NCI-H510A (cell line): Measurements from ENCODE around the gene ERFL.

Experiments used
- DNase-seq: peaks from one replicate; lab custom pipeline; 2025; lab: John Stamatoyannopoulos, UW

ERFL gene

DNA sequence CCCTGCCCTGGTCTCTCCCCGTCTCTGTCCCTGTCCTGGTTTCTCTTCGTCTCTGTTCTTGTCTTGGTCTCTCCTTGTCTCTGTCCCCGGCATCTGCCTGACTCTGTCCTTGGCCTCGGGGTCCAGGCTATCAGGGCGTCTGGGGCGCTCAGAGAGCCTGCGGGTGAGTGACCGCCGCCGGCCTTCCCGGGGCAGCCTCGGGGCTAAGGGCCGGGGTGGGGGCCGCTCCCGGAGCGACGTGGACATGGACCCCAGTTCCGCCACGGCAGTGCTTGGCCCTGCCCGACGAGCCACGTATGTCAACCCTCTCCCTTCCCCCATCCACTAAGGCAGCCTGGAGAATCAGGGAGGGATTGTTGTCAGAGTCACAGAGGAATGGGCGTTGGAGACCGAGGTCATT lies 30.4 kb downstream of the ERFL start:
- DNase-seq = no peak

DNA sequence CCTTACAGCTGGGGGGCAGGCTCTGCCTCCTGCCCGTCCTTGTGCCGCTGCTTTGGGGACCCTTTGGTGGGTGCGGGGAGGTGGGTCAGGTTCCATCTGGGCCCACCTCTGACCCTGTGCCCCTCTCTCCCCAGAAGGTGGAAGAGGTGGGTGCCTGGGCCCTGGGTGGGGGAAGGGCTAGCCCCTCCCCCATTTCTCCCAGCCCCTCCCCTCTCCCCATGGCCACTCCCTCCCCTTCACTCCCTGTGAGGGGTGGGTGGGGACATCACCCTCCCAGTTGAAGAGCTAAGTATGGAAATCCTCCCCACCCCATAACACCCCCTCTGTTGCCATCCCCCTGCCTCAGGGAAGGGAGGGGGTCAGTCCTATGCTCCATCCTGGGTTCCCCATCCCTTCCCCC lies 31.1 kb downstream of the ERFL start:
- DNase-seq = no peak

DNA sequence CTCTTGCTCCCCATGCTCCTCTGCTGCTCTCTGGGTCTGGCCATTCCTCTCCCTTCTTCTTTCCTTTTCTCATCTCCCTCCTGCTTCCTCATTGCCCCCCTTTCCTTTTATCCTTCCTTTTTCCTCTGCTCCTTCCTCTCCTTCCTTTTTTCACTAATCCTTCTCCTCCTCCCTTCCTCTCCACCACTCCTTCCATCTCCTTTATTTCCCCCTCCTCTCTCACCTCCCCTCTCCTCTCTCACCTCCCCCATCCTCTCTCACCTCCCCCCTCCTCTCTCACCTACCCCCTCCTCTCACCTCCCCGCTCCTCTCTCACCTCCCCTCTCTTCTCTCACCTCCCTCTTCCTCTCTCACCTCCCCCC lies 31.7 kb downstream of the ERFL start:
- no peak for DNase-seq

DNA sequence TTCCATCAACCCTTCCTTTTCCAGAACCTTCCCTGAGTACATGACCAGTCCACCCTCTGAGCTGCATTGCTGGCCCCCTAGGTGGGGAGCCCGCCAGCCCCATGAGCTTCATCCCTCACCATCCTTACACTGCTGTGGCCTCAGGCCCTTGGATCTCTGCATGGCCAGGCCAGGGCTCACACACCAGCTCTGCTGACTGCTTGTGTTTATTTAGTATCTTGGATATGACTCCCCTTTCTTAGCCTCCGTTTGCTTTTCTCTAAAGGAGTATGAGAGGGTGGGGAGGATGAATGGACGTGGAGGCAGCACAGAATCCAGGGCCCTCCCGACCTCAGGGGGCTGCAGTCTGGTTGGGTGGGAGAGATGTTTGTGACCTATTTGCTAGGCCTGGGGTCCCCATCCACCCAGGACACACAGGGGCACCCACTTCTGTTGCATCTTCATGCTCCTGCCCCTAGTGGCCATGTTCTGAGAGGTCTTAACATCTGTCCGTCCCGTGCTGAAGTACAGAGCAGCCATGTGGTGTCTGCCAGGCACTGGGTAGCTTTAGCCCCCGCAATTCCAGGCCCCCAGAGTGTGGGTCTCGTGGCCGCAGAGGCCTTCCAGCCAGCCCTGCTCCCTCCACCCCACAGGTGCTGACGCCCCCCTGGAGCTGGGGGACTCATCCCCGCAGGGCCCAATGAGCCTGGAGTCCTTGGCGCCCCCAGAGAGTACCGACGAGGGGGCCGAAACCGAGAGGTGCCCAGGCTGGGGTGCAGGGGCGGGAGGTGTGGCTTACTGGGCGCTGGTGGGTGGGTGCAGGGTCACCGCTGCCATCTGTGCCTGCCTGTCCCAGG lies 32.3 kb downstream of the ERFL start:
- DNase-seq = no peak

DNA sequence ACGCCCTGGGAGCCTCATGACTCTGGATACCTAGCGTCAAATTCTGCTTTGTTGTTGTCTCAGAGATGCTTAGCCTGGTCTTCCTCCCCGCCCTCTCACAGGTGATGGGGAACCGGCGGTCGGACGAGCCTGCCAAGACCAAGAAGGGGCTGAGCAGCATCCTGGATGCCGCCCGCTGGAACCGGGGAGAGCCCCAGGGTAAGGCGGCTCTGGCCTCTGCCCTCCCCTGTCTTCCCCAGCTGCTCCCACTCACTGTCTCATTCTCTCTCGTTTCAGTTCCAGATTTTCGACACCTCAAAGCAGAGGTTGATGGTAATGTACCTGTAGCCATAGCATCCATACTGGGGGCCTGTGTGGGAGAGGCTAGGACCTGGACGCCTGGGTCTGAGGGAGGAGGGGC lies 33.9 kb downstream of the ERFL start:
- no peak for DNase-seq

DNA sequence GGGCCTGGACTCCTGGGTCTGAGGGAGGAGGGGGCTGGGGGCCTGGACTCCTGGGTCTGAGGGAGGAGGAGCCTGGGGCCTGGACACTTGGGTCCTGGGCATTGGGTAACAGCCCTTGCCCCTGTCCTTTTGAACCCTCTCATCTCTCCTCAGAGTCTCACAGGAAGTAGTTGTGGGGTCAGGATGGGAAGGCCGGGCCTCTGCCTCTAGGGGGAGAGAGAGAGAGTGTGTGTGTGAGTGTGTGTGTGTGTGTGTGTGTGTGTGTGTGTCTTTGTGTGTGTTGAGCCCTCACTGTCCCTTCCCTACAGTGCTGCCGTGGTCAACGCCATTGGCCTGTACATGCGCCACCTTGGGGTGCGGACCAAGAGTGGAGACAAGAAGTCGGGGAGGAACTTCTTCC lies 34.4 kb downstream of the ERFL start:
- no peak for DNase-seq

DNA sequence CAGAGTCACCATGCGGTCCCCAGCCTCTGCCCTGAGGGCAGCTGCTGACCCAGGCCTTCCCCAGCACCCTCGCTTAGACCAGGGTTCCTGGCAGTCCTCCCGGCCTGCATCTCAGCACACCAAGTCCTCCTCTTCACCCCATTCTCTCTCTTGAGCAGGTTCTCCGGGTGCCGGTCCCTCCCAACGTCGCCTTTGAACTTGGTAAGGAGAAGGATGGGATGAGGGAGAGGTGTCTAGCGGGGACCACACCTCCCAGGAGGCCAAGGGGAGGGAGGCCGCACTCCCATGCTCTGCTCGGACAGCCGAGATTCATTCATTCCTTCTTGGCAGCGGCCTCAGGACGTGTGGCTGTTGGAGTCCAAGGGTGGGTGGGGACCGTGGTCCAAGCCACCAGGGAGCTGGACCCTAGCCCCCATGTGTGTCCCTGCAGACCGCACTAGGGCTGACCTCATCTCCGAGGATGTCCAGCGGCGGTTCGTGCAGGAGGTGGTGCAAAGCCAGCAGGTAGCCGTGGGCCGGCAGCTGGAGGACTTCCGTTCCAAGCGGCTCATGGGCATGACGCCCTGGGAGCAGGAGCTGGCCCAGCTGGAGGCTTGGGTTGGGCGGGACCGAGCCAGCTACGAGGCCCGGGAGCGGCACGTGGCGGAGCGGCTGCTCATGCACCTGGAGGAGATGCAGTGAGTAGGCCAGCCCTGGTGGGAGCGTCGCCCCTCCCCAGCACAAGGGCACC lies 35.9 kb downstream of the ERFL start:
- no peak for DNase-seq

DNA sequence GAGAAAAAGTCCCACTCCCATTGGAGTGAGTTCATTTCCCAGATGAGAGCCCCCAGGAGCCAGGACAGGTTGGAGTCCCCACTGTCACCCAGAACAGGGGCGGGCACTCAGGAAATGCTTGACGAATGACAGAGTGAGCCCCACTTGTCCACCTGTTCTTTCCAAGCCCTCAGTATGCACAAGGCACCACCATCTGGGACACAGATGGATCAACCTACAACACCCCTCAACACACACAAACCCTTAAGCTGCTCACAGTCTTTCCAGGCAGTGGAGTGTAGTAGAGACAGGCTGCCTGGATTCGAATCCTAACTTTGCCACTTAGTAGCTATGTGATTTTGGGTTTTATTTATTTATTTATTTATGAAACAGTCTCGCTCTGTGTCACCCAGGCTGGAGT lies 37.3 kb downstream of the ERFL start:
- DNase-seq = no peak

DNA sequence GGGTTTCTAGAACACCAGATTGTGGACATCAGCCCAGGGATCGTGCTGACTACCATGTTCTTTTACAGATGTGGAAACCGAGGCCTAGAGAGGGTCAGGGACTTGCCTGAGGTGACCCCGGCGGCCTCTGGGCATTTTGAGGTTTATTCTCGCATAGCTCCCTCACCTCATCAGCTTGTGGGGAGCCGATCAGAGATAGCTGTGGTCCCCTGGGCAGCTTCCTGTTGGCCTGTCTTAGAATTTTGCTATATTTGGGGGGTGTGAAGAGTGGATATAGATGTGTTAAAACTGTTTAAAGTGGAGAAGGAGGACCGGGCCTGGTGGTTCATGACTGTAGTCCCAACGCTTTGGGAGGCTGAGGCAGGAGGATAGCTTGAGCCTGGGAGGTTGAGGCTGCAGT lies 38.4 kb downstream of the ERFL start:
- no peak for DNase-seq

DNA sequence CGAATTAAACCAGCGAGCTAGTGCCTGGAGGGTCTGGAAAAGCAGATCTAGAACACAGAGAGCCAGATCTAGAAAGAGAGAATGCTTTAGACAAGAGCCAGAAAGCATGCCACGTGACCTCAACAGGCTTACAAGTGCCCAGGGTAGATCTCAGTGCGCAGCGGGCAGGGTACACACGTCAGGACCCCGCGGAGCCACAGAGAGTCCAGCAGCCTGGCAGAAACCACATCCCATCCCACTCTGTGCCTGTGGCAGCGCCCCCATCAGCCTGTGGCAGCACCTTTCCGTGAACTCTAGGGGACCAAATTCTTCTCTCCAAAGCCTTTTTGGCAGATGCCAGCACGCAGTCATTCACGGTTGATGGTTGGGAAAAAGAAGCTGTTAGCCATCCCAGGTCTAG lies 39.3 kb downstream of the ERFL start:
- DNase-seq = no peak

DNA sequence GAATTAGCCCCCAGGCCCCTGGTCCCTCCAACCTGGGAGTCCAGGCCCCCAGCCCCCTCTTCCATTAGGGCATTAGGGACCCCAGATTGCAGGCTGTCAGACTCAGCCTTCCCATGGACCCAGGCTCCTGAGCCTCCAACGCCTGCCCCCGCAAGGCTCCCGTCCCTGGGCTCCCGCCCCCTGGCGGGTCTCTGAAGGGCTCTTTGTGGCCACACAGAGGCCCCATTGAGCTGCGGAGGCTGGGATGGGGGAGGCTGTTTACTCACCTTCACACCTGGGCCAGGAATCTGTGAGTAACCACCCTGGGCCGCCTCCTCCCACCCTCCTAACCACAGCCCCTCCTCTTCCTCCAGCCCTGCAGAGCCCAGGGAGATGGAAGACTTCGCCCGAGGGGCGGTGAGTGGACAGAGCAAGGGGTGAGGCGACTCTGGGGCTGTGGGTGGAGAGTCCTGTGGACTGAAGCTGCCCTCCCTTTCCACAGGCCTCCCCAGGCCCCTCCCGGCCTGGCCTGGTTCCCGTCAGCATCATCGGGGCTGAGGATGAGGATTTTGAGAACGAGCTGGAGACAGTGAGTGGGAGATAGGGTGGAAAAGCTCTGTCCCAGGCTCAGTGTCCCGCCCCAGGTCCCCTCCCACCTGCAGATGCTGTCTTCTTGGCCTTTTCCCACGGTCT lies 40.4 kb downstream of the ERFL start:
- DNase-seq = peak; percentile 92

DNA sequence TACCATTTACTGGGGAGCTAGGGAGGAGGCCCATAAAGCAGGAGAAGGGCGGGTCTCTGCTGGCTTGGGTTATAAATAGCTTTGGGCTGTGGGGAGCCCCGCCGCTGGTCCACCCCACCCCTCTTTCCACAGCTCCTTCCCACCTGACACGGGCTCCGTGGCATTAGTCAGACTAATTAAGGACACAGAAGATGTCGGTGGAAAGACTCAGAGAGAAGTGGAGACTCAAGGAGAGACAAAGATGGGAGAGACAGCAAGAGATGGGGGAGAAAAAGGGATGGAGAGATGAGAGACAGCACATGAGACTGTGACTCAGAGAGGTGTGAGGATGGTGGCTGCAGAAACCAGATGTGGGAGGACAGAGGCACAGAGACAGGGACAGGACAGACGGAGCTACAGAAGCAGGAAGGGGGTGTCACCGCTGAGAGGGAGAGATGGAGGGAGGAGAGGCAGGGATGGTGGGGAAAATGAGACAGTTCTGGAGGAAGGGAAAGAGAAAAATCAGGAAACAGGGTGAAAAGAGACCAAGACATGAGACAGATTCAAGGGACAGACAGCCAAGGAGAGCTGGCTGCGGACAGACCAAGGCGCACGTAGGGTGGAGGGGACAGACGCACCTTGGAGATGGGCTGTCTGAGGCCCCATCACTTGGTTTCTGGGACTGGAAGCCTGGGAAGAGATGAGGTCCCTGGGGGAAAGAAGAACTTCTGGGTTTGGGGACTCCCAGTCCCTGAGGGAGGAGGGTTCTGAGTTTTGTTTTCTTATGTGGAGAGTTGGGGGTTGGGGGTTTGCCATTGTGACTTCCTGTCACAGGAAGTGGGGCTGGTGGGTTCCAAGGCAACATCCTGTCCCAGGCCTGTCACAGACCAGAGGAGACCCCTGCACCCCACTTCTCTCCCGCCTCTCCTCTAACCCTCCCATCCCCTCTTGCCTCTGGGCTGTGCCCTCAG lies 41.2 kb downstream of the ERFL start:
- no peak for DNase-seq

DNA sequence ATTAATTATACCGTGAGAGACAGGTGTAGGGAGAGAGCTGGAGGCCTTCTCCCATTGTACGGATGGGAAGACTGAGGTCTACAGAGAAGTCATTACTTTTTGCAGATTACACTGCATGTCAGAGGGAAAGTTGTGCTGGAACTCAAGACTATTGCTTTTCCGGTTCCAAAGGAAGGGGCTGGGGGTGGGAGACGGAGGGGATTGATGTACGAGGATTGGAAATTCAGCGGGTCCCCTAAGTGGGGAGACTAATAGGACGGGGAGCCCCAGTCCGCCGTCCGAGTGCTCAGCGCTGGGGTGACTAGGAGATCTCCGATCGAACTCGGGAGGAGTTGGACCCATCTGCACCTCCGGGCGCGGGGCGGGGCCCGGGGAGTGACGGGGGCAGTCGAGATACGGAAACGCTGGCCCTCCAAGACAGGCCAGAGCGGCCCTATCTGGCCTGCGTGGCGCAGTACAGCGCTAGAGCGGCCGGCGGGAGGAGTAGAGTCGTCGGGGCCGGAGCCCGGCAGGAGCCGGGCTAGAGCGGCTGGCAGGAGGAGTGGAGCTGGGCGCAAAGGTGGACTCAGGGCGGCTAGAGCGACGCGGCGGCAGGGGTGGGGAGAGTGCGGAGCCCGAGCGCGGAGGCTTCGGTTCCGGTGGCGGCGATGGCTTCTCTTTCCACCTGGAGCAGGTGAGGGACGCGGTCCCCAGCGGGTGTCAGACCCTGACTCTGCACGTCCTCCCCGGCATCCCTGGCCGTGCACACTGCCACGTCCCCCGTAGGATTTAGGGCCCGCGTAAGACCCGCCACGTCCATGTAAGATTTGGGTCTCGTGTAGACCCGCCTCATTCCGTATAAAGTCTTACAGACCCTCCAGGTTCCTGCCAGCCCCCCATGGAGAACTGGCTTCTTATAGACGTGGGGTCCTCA lies 44.2 kb downstream of the ERFL start:
- DNase-seq = peak; percentile 98

DNA sequence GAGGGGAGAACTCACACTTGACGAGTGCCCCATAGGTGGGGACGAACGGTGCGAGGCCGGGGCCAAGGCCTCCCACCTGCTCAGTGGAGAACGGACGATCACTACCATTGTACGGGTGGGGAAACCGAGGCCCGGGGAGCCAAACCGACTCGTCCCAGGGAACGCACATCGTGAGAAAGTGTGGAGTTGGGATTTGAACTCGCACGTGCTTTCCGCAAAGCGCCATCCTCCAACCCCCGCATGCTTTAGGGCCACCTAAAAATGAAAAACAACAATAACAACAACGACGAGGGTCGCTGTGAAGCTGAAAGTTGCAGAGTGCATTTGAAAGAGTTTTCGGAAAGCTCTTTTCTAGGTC lies 44.8 kb downstream of the ERFL start:
- no peak for DNase-seq

DNA sequence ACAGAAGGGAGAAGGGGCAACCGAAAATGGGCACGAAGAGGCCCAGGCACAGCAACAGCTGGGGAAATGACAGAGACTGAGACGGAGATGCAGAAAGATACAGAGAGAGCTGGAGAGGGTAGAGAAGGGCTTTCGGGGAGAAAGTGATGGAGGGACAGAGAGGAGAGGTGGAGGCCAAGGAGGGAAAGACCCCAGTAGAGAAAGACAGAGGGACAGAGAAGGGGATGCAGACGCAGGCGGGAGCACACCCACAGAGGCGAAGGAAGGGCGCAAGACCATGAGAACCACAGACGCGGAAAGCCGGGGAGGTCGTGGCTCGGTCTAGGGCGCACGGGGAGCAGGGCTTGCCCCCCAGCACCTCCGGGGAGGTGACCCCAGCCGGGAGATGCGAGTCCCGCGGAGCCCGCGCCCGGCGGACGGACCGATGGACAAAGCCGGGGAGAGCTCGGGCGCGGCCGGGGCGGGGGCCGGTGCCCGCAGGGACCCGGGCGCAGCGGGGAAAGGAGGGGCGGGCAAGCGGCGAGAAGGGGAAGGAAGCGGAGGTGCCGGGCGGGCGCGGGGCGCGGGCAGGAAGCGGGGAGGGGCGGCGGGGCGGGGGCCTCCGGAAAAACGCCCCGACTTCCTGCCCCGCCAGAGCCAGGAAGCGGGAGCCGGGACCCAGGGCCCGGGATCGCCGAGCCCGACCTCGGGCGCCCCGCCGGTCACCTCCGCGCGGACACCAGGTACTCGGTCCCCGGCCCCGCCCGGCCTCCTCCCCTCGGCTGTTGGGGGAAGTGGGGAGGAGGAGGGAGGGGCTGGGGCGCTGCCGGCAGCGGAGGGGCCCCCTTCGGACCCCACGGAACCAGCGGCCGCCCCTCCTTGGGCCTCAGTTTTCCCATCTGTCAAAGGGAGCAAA lies 45.4 kb downstream of the ERFL start, which contains the start of gene ARHGEF1:
TSS of gene ARHGEF1 (plus strand) at position 617 of the 895 bp plus-strand sequence. CDS start 4,899 bp downstream, outside the sequence.
- no peak for DNase-seq

DNA sequence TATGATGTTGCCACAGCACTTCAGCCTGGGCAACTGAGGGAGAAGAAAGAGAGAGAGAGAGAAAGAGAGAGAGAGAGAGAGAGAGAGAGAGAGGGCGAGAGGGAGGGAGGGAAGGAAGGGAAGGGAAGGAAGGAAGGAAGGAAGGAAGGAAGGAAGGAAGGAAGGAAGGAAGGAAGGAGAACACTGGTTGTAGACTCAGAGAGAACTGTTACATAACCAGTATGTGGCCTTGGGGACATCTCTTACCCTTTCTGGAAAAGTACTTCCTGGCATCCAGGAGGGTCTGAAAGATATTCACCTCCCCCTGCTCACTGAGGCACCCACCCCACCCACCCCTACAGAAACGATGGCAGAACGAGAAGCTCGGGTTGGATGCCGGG lies 47.9 kb downstream of the ERFL start:
- no peak for DNase-seq

DNA sequence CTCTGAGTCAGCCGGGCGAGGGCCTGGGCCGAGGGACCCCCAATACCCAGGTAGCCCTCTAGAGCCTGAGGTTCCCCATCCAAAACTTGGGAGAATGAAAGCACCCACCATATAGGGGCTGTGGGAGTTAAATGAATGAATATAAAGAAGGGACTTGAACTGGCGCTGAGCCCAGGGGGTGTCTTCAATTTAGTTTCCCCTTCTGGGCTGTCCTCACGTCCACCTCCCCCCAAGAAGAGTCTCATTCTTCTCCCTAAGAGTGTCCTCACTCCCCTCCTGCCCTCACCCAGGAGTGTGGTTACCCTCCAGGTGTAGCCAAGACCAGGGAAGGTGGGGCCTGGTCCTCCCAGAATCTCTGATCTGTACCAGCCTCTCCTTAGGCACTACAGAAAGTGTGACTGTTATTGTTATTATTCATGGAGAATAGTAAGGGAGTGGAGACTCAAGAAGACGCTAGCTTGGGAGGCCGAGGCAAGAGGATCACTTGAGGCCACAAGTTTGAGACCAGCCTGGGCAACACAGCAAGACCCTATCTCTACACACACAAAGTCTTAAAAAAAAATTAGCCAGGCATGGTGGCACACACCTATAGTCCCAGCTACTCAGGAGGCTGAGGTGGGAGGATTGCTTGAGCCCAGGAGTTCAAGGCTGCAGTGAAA lies 48.5 kb downstream of the ERFL start:
- DNase-seq = no peak

DNA sequence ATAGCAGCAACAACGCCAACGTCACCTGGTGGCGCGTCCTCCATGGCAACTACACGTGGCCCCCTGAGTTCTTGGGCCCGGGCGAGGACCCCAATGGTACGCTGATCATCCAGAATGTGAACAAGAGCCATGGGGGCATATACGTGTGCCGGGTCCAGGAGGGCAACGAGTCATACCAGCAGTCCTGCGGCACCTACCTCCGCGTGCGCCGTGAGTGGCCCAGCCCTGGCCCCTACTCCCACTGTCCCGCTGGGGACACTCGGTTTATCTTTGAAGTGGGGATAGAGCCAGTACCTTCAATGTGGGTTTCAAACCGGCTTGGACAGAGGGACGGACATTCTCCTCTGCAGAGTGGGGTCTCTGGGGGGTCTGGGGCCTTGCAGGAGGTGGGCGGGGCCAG lies 49.2 kb downstream of the ERFL start:
- no peak for DNase-seq
